B cell (primary cell): ENCODE measurements around the gene CADM2.

Experiments
- EZH2 ChIP-seq: IDR thresholded peaks from 2 replicates; pipeline ENCODE4 v1.6.1; 2012; ENCODE audit warnings: borderline replicate concordance, low read depth, mild to moderate bottlenecking, moderate library complexity, low read length; ENCODE audit not compliant: insufficient read depth, poor library complexity, severe bottlenecking
- TF ChIP-seq, protein P1 (sequence below): fragments of 200-600 bp; IDR thresholded peaks from one replicate; pipeline ENCODE4 v1.8.0; 2022; ENCODE audit warnings: antibody characterized with exemption, mild to moderate bottlenecking

DNA sequence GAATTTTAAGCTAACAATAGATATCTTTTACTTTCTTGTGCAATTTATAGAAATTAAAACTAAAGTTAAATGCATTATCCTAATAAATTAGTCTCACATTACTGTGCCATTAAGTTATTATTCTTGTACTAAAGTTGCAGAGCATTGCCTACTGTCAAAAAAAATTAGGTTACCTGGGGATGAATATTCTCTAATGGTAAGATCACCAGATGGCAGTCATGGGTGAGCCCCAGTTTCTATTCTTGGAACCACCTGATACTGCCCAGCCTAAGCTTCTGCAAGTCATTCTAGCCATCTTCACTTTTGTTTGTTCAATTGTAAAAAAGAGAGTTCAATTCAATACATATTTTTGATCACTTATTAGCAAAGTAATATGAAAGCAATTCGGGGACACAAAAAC is 213.2 kb downstream of the CADM2 start:
- TF ChIP-seq EZH2, result no peak
- TF ChIP-seq, protein P1, sequence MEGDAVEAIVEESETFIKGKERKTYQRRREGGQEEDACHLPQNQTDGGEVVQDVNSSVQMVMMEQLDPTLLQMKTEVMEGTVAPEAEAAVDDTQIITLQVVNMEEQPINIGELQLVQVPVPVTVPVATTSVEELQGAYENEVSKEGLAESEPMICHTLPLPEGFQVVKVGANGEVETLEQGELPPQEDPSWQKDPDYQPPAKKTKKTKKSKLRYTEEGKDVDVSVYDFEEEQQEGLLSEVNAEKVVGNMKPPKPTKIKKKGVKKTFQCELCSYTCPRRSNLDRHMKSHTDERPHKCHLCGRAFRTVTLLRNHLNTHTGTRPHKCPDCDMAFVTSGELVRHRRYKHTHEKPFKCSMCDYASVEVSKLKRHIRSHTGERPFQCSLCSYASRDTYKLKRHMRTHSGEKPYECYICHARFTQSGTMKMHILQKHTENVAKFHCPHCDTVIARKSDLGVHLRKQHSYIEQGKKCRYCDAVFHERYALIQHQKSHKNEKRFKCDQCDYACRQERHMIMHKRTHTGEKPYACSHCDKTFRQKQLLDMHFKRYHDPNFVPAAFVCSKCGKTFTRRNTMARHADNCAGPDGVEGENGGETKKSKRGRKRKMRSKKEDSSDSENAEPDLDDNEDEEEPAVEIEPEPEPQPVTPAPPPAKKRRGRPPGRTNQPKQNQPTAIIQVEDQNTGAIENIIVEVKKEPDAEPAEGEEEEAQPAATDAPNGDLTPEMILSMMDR, result no peak
